H9 (cell line): ENCODE measurements around the gene MBIP. TPM values are rescaled to one million over a fixed set of nuclear protein-coding genes. Genes with fewer than 3 reads are reported as not detected.

ENCODE experiments used
- DNase-seq: peaks from one replicate; pipeline ENCODE4 v3.0.0-alpha.2; 2017
- H2AFZ ChIP-seq: one replicate; pipeline ENCODE4 v1.6.1; 2013; ENCODE audit warnings: mild to moderate bottlenecking, low read length, control low read depth, moderate library complexity
- H2AK5ac ChIP-seq: 2 replicates; pipeline ENCODE4 v1.6.1; 2013; ENCODE audit warnings: low read length, control low read depth, mixed read lengths; ENCODE audit not compliant: insufficient read length
- H2BK120ac ChIP-seq: one replicate; pipeline ENCODE4 v1.6.1; 2013; ENCODE audit warnings: low read depth, mild to moderate bottlenecking, low read length, control low read depth, inconsistent platforms; ENCODE audit not compliant: poor library complexity, severe bottlenecking
- H2BK12ac ChIP-seq: 2 replicates; pipeline ENCODE4 v1.6.1; 2013; ENCODE audit warnings: low read length, control low read depth, mixed read lengths, low read depth; ENCODE audit not compliant: insufficient read length
- H2BK15ac ChIP-seq: 2 replicates; pipeline ENCODE4 v1.6.1; 2013; ENCODE audit warnings: low read depth, low read length, control low read depth
- H2BK20ac ChIP-seq: one replicate; pipeline ENCODE4 v1.6.1; 2013; ENCODE audit warnings: low read depth, mild to moderate bottlenecking, low read length, control low read depth, inconsistent platforms; ENCODE audit not compliant: poor library complexity, severe bottlenecking
- H2BK5ac ChIP-seq: 2 replicates; pipeline ENCODE4 v1.6.1; 2013; ENCODE audit warnings: low read length, control low read depth, mixed read lengths; ENCODE audit not compliant: insufficient read length
- H3K14ac ChIP-seq: 2 replicates; pipeline ENCODE4 v1.6.1; 2013; ENCODE audit warnings: low read length, control low read depth; ENCODE audit not compliant: insufficient read depth
- H3K18ac ChIP-seq: 2 replicates; pipeline ENCODE4 v1.6.1; 2013; ENCODE audit warnings: low read depth, mild to moderate bottlenecking, mixed read lengths, low read length, control low read depth; ENCODE audit not compliant: insufficient read length
- H3K23ac ChIP-seq: 2 replicates; pipeline ENCODE4 v1.6.1; 2013; ENCODE audit warnings: low read length, control low read depth, mixed read lengths, low read depth; ENCODE audit not compliant: insufficient read length
- H3K23me2 ChIP-seq: 2 replicates; pipeline ENCODE4 v1.6.1; 2013; ENCODE audit warnings: low read depth, mild to moderate bottlenecking, mixed read lengths, low read length, control low read depth; ENCODE audit not compliant: insufficient read length, poor library complexity, severe bottlenecking
- H3K27ac ChIP-seq: 2 replicates; pipeline ENCODE4 v1.5.1; 2013; ENCODE audit warnings: low read length, control low read depth, mixed read lengths, low read depth; ENCODE audit not compliant: insufficient read length
- H3K27me3 ChIP-seq: 2 replicates; pipeline ENCODE4 v1.6.1; 2013; ENCODE audit warnings: low read length, control low read depth, inconsistent platforms; ENCODE audit not compliant: insufficient read depth
- H3K4ac ChIP-seq: 2 replicates; pipeline ENCODE4 v1.6.1; 2013; ENCODE audit warnings: low read depth, mild to moderate bottlenecking, control low read depth, inconsistent platforms, low read length, moderate library complexity
- H3K4me1 ChIP-seq: 2 replicates; pipeline ENCODE4 v1.6.1; 2013; ENCODE audit warnings: low read length, control low read depth, inconsistent platforms; ENCODE audit not compliant: insufficient read depth
- H3K4me2 ChIP-seq: 2 replicates; pipeline ENCODE4 v1.6.1; 2013; ENCODE audit warnings: low read length, control low read depth, mixed read lengths; ENCODE audit not compliant: insufficient read length, insufficient read depth
- H3K56ac ChIP-seq: 2 replicates; pipeline ENCODE4 v1.6.1; 2013; ENCODE audit warnings: low read depth, mild to moderate bottlenecking, mixed read lengths, low read length, control low read depth; ENCODE audit not compliant: insufficient read length
- H3K79me1 ChIP-seq: 2 replicates; pipeline ENCODE4 v1.6.1; 2013; ENCODE audit warnings: low read depth, mild to moderate bottlenecking, moderate library complexity, low read length, control low read depth, inconsistent platforms; ENCODE audit not compliant: insufficient read depth, poor library complexity, severe bottlenecking
- H3K79me2 ChIP-seq: 2 replicates; pipeline ENCODE4 v1.6.1; 2013; ENCODE audit warnings: low read length, control low read depth, inconsistent platforms; ENCODE audit not compliant: insufficient read depth
- H3K9ac ChIP-seq: 2 replicates; pipeline ENCODE4 v1.6.1; 2013; ENCODE audit warnings: low read length, control low read depth, mixed read lengths; ENCODE audit not compliant: insufficient read length; ENCODE audit errors: extremely low read depth
- H3K9me3 ChIP-seq: one replicate; pipeline ENCODE4 v1.6.1; 2013; ENCODE audit warnings: low read depth, low read length, inconsistent platforms; ENCODE audit not compliant: control insufficient read depth
- H3T11ph ChIP-seq: one replicate; pipeline ENCODE4 v1.6.1; 2013; ENCODE audit warnings: mild to moderate bottlenecking, low read length, control low read depth, inconsistent platforms
- H4K20me1 ChIP-seq: one replicate; pipeline ENCODE4 v1.6.1; 2013; ENCODE audit not compliant: control insufficient read depth, insufficient read length, insufficient read depth
- H4K5ac ChIP-seq: 2 replicates; pipeline ENCODE4 v1.6.1; 2013; ENCODE audit warnings: low read depth, mild to moderate bottlenecking, mixed read lengths, low read length, control low read depth; ENCODE audit not compliant: insufficient read length
- H4K8ac ChIP-seq: replicated peaks from 2 replicates; pipeline ENCODE4 v1.6.1; 2013; ENCODE audit warnings: low read length, control low read depth, mixed read lengths, low read depth; ENCODE audit not compliant: insufficient read length
- H4K91ac ChIP-seq: 2 replicates; pipeline ENCODE4 v1.6.1; 2013; ENCODE audit warnings: low read depth, mild to moderate bottlenecking, moderate library complexity, mixed read lengths, low read length, control low read depth; ENCODE audit not compliant: insufficient read length
- H3K27ac Mint-ChIP-seq, 3 experiments: 2 replicates in 2 of 3; 3 replicates in 1 of 3; pipeline ENCODE4 v1.8.0; 2020 to 2021; ENCODE audit warnings: mixed read lengths in 3 of 3, mild to moderate bottlenecking in 1 of 3, moderate library complexity in 1 of 3
- H3K27me3 Mint-ChIP-seq: 2 replicates; pipeline ENCODE4 v1.8.0; 2021; ENCODE audit warnings: low read depth, mild to moderate bottlenecking, moderate library complexity, mixed read lengths
- H3K36me3 Mint-ChIP-seq, 3 experiments: 2 replicates in 2 of 3; 3 replicates in 1 of 3; pipeline ENCODE4 v1.8.0; 2020 to 2021; ENCODE audit warnings: low read depth in 3 of 3, mixed read lengths in 3 of 3; ENCODE audit not compliant: insufficient read depth in 1 of 3
- H3K4me1 Mint-ChIP-seq, 2 experiments: 2 replicates each; pipeline ENCODE4 v1.8.0; 2020; ENCODE audit warnings: mixed read lengths in 2 of 2
- H3K4me3 Mint-ChIP-seq, 2 experiments: 2 replicates in 1 of 2; 3 replicates in 1 of 2; pipeline ENCODE4 v1.8.0; 2020 to 2021; ENCODE audit warnings: mild to moderate bottlenecking in 2 of 2, mixed read lengths in 2 of 2, moderate library complexity in 1 of 2
- H3K9me3 Mint-ChIP-seq, 2 experiments: 2 replicates in 1 of 2; 3 replicates in 1 of 2; pipeline ENCODE4 v1.8.0; 2020; ENCODE audit warnings: mild to moderate bottlenecking in 2 of 2, mixed read lengths in 2 of 2, moderate library complexity in 1 of 2
- CTCF ChIP-seq: fragments of 200-600 bp; sonication (generic); conservative IDR thresholded peaks from 3 replicates; pipeline ENCODE4 v1.8.0; 2021; ENCODE audit warnings: antibody characterized with exemption, mild to moderate bottlenecking
- WGBS: extraction: QIAGEN DNeasy Blood & Tissue Kit; methylation state at CpG from one replicate; pipeline ENCODE4 v1.1.7; 2013; ENCODE audit warnings: missing lambda C conversion rate, low lambda C conversion rate, mixed read lengths; ENCODE audit not compliant: insufficient read length; ENCODE audit errors: extremely low coverage; 5-methylcytosine and 5-hydroxymethylcytosine counted together
- total RNA-seq: library from RNA; stranded (reverse); gene quantifications from 2 replicates; pipeline ENCODE4 v1.2.1, GENCODE V29; 2021

MBIP gene
- total RNA-seq, 1 experiment from 2014 or later: 29.6 TPM

- no peak overlapping the region for H3K4ac ChIP-seq
- no CpG with 5 or more reads among the region's 2 CpGs for WGBS
- H3K23ac ChIP-seq: no peak overlapping the region
- no peak for TF ChIP-seq CTCF
- no peaks in the 10 kb centered on the region for H3K9me3 ChIP-seq
- H3K27ac ChIP-seq: no peak overlapping the region
- H2BK15ac ChIP-seq: no peak overlapping the region
- no peak overlapping the region for H2BK20ac ChIP-seq
- H3K4me2 ChIP-seq: no peak overlapping the region
- Mint-ChIP-seq H3K4me3 (no peak overlapping the region), H3K27me3 (no peaks in the 10 kb centered on the region; the same call in 1 of the 2 replicates), H3K27ac (no peak overlapping the region), H3K9me3 (no peaks in the 10 kb centered on the region), H3K36me3 (no peaks in the 10 kb centered on the region), H3K4me1 (0 out of 4 replicates have a peak, but pooled peaks cover 0 to 3% of the 10 kb centered on the region in 2 experiments)
- H3K56ac ChIP-seq: no peak overlapping the region
- H3K79me1 ChIP-seq: no peaks in the 10 kb centered on the region
- no peak for DNase-seq
- no peak overlapping the region for H2BK12ac ChIP-seq
- no peak overlapping the region for H2AK5ac ChIP-seq
- H4K20me1 ChIP-seq: no peaks in the 10 kb centered on the region
- no peak overlapping the region for H2BK5ac ChIP-seq
- H3K14ac ChIP-seq: no peak overlapping the region
- H3K23me2 ChIP-seq: no peaks in the 10 kb centered on the region
- no peak overlapping the region for H4K91ac ChIP-seq
- H3K18ac ChIP-seq: no peak overlapping the region
- no peak overlapping the region for H3K9ac ChIP-seq
- no peaks in the 10 kb centered on the region for H3K27me3 ChIP-seq
- no peak overlapping the region for H2BK120ac ChIP-seq
- H4K8ac ChIP-seq: no peak overlapping the region
- no peak overlapping the region for H4K5ac ChIP-seq
- no peak overlapping the region for H3T11ph ChIP-seq
- no peaks in the 10 kb centered on the region; the same call in 1 of the 2 replicates for H3K79me2 ChIP-seq
- no peaks in the 10 kb centered on the region for H3K4me1 ChIP-seq
- no peak overlapping the region for H2AFZ ChIP-seq
These were observed 59.3 kb downstream of the MBIP start for GRCh38 chr14:36260970-36261640.
